HFF-Myc (cell line): ENCODE data around the gene KLHL29.

Source experiments
- DNase-seq: peaks from one replicate; pipeline ENCODE4 v3.0.0-alpha.2; 2011; ENCODE audit warnings: low read depth; ENCODE audit errors: extremely low read depth
- H3K4me3 ChIP-seq: replicated peaks from 2 replicates; pipeline ENCODE4 v1.5.1; 2011; ENCODE audit warnings: low read depth, mild to moderate bottlenecking, control low read depth, low read length
- TF ChIP-seq, protein P1 (sequence below): IDR thresholded peaks from 2 replicates; pipeline ENCODE4 v1.5.1; 2012; ENCODE audit warnings: mild to moderate bottlenecking, low read depth, low read length, control low read depth; ENCODE audit errors: missing control alignments

Gene KLHL29

GRCh38 chr2:23522726-23523372, 137.9 kb downstream of the KLHL29 start:
- TF ChIP-seq, protein P1, sequence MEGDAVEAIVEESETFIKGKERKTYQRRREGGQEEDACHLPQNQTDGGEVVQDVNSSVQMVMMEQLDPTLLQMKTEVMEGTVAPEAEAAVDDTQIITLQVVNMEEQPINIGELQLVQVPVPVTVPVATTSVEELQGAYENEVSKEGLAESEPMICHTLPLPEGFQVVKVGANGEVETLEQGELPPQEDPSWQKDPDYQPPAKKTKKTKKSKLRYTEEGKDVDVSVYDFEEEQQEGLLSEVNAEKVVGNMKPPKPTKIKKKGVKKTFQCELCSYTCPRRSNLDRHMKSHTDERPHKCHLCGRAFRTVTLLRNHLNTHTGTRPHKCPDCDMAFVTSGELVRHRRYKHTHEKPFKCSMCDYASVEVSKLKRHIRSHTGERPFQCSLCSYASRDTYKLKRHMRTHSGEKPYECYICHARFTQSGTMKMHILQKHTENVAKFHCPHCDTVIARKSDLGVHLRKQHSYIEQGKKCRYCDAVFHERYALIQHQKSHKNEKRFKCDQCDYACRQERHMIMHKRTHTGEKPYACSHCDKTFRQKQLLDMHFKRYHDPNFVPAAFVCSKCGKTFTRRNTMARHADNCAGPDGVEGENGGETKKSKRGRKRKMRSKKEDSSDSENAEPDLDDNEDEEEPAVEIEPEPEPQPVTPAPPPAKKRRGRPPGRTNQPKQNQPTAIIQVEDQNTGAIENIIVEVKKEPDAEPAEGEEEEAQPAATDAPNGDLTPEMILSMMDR: no peak
- no peak overlapping the region for H3K4me3 ChIP-seq
- DNase-seq: no peak

DNA sequence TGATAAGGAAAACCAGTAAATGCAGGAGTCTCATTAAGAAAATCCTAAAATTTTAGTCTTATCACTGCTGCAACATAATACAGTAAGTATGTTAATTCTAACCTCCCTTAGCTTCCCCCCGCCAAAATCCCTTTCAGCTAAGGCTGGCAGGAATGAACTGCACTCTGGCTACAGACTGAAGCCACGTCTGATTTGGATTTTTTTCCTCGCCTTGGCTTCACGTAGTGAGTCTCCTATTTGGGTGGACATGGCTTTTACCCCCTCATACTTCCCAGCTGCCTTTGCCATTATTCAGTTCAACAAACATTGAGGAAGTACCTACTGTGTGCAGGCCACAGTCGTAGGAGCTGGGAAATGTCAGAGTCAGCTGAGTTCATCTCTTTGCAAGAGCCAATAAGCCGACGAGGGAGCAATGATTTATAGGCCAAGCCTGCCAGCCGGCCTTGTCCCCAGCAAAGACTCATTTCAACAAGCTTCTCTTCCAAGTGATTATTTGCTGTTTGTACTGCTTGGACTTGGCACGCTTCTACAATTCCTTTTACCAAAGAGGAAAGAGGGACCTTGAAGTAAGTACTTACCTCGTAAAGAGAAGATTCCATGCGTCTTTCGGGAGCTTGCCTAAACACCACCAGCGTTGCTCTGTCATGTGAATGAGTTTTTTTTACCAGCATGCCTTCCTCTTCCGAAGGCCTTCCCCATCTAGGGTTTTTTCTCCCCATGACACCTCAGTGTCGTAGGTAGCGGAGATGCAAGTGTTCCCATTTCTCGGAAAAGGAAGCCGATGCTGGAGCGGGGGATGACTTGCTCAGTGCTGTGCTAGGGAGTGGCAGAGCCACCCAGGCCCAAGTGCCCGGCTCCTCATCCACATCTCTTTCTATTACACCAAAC, 138.6 kb downstream of the KLHL29 start:
- no peak overlapping the region for H3K4me3 ChIP-seq
- TF ChIP-seq, protein P1: no peak
- DNase-seq: no peak

GRCh38 chr2:23524261-23524706, 139.3 kb downstream of the KLHL29 start:
- H3K4me3 ChIP-seq: no peak overlapping the region
- DNase-seq: peak; percentile 33
- TF ChIP-seq, protein P1: no peak

DNA sequence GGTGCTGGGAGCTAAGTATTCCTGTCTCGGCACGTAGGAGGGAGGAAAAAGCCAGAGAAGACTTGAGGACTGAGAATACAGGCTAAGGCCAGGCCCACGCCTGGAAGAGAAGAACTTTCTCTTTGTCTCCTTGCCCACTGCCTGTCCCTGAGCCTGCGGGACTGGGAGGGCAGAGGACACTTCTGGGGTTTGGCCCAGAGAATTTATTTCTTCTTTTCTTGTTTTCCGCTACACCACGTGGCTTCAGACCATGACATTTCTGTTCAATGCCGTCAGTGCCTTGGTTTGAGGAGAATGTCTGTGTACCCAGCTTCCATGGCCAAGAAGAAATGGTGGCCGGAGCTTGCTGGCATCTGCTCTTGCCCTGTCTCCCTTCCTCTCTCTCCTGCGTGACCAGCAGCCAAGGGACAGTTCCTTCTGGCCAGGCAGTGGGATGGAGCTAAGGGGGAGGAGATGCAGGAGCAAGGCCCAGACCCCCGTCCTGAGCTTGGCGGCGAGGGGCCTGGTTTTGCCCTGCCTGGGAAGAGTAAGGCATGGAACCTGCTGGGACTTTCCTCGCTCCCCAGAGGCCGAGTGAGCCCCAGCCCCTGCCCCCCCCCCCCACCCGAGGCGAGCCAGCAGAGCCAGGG, 140.3 kb downstream of the KLHL29 start:
- H3K4me3 ChIP-seq: no peak overlapping the region
- TF ChIP-seq, protein P1: no peak
- no peak for DNase-seq

GRCh38 chr2:23526114-23526513, 141.1 kb downstream of the KLHL29 start:
- TF ChIP-seq, protein P1: no peak
- no peak overlapping the region for H3K4me3 ChIP-seq
- DNase-seq: no peak

- TF ChIP-seq, protein P1: no peak
- no peak for DNase-seq
- H3K4me3 ChIP-seq: no peak overlapping the region
Observed at GRCh38 chr2:23526835-23527790, 142.1 kb downstream of the KLHL29 start.
